ENCODE measurements around the gene C19orf38. TPM values are rescaled to one million over a fixed set of nuclear protein-coding genes. Genes with fewer than 3 reads are reported as not detected.

C19orf38 gene
- total RNA-seq, 2 experiments from 2014 or later = 1.2 to 1.7 TPM

- peaks cover 8% of the 10 kb centered on the region for H3K4me1 Mint-ChIP-seq
- CTCF ChIA-PET = no interaction called here
- H3K36me3 Mint-ChIP-seq = no peaks in the 10 kb centered on the region
- no peak for ATAC-seq
- no peak overlapping the region for H3K27ac Mint-ChIP-seq
- no peaks in the 10 kb centered on the region for H3K27me3 Mint-ChIP-seq
- no peak overlapping the region for H3K4me3 Mint-ChIP-seq
- no peak for DNase-seq
- H3K9me3 Mint-ChIP-seq (ENCODE audit: low read depth) = no peaks in the 10 kb centered on the region
These were observed 46.6 kb downstream of the C19orf38 start for GRCh38 chr19:10894911-10895213.

- H3K36me3 Mint-ChIP-seq = no peaks in the 10 kb centered on the region
- H3K9me3 Mint-ChIP-seq (ENCODE audit: low read depth) = no peaks in the 10 kb centered on the region
- peaks cover 8% of the 10 kb centered on the region for H3K4me1 Mint-ChIP-seq
- no peak for DNase-seq
- no peaks in the 10 kb centered on the region for H3K27me3 Mint-ChIP-seq
- CTCF ChIA-PET = interaction anchor here (1.2 kb wide), 1 partner anchor 37 kb away, joined by 3 read pairs; no protein-coding TSS in a partner anchor
- no peak for ATAC-seq
- H3K27ac Mint-ChIP-seq = no peak overlapping the region
- no peak overlapping the region for H3K4me3 Mint-ChIP-seq
These were observed 47.1 kb downstream of the C19orf38 start for GRCh38 chr19:10895363-10895762.

- no peaks in the 10 kb centered on the region for H3K27me3 Mint-ChIP-seq
- ATAC-seq = no peak
- H3K4me3 Mint-ChIP-seq = no peak overlapping the region
- H3K9me3 Mint-ChIP-seq (ENCODE audit: low read depth) = no peaks in the 10 kb centered on the region
- H3K4me1 Mint-ChIP-seq = peaks cover 8% of the 10 kb centered on the region
- no peak for DNase-seq
- no peaks in the 10 kb centered on the region for H3K36me3 Mint-ChIP-seq
- CTCF ChIA-PET = interaction anchor here (1.2 kb wide), 1 partner anchor 38 kb away, joined by 3 read pairs; no protein-coding TSS in a partner anchor
- H3K27ac Mint-ChIP-seq = no peak overlapping the region
These were observed 47.7 kb downstream of the C19orf38 start for GRCh38 chr19:10895920-10896319.

GRCh38 chr19:10896851-10897526 lies 48.8 kb downstream of the C19orf38 start:
- DNase-seq (no peak), ATAC-seq (peak; percentile 64)
- H3K9me3 Mint-ChIP-seq (ENCODE audit: low read depth) = no peaks in the 10 kb centered on the region
- no peak overlapping the region for H3K27ac Mint-ChIP-seq
- H3K36me3 Mint-ChIP-seq = no peaks in the 10 kb centered on the region
- no peaks in the 10 kb centered on the region for H3K27me3 Mint-ChIP-seq
- H3K4me3 Mint-ChIP-seq = no peak overlapping the region
- CTCF ChIA-PET = interaction anchor here (1.2 kb wide), 1 partner anchor 39 kb away, joined by 3 read pairs; no protein-coding TSS in a partner anchor
- peaks cover 8% of the 10 kb centered on the region for H3K4me1 Mint-ChIP-seq

- Mint-ChIP-seq H3K27me3 (no peaks in the 10 kb centered on the region), H3K4me3 (no peak overlapping the region), H3K4me1 (peaks cover 8% of the 10 kb centered on the region), H3K27ac (no peak overlapping the region), H3K9me3 (ENCODE audit: low read depth) (peaks cover 4% of the 10 kb centered on the region), H3K36me3 (peaks cover 5% of the 10 kb centered on the region)
- CTCF ChIA-PET = no interaction called here
- DNase-seq (no peak), ATAC-seq (no peak)
These were observed 50.4 kb downstream of the C19orf38 start for GRCh38 chr19:10898633-10899032.

- Mint-ChIP-seq H3K27ac (no peak overlapping the region), H3K36me3 (peaks cover 7% of the 10 kb centered on the region), H3K27me3 (no peaks in the 10 kb centered on the region), H3K4me3 (no peak overlapping the region), H3K9me3 (ENCODE audit: low read depth) (peaks cover 4% of the 10 kb centered on the region), H3K4me1 (peaks cover 8% of the 10 kb centered on the region)
- ATAC-seq = no peak
- no peak for DNase-seq
- CTCF ChIA-PET = interaction anchor here (1.2 kb wide), 1 partner anchor 136 kb away, joined by 4 read pairs; no protein-coding TSS in a partner anchor
These were observed 51.0 kb downstream of the C19orf38 start for GRCh38 chr19:10899151-10899653.

GRCh38 chr19:10907925-10908324 lies 59.7 kb downstream of the C19orf38 start:
- H3K27me3 Mint-ChIP-seq = no peaks in the 10 kb centered on the region
- CTCF ChIA-PET = no interaction called here
- ATAC-seq (no peak), DNase-seq (no peak)
- H3K9me3 Mint-ChIP-seq (ENCODE audit: low read depth) = peaks cover 3% of the 10 kb centered on the region
- H3K4me1 Mint-ChIP-seq = no peaks in the 10 kb centered on the region
- no peak overlapping the region for H3K27ac Mint-ChIP-seq
- H3K36me3 Mint-ChIP-seq = peaks cover 6% of the 10 kb centered on the region
- H3K4me3 Mint-ChIP-seq = no peak overlapping the region

- CTCF ChIA-PET = no interaction called here
- Mint-ChIP-seq H3K27ac (no peak overlapping the region), H3K27me3 (no peaks in the 10 kb centered on the region)
These were observed 60.3 kb downstream of the C19orf38 start for GRCh38 chr19:10908380-10908960.

GRCh38 chr19:10911579-10912363 lies 63.6 kb downstream of the C19orf38 start:
- H3K27me3 Mint-ChIP-seq = no peaks in the 10 kb centered on the region
- CTCF ChIA-PET = interaction anchor here (0.7 kb wide), 1 partner anchor 123 kb away, joined by 3 read pairs; no protein-coding TSS in a partner anchor
- H3K27ac Mint-ChIP-seq = no peak overlapping the region
- H3K36me3 Mint-ChIP-seq = peaks cover 2% of the 10 kb centered on the region
- no peak overlapping the region for H3K4me3 Mint-ChIP-seq
- no peak for DNase-seq
- H3K4me1 Mint-ChIP-seq = no peaks in the 10 kb centered on the region
- H3K9me3 Mint-ChIP-seq (ENCODE audit: low read depth) = no peaks in the 10 kb centered on the region
- no peak for ATAC-seq

More at GRCh38 chr19:10908380-10908960, 60.3 kb downstream of the C19orf38 start:
- peaks cover 3% of the 10 kb centered on the region for H3K36me3 Mint-ChIP-seq
- H3K9me3 Mint-ChIP-seq (ENCODE audit: low read depth) = no peaks in the 10 kb centered on the region
- no peaks in the 10 kb centered on the region for H3K4me1 Mint-ChIP-seq
- ATAC-seq (no peak), DNase-seq (no peak)
- no peak overlapping the region for H3K4me3 Mint-ChIP-seq

GRCh38 chr19:10912619-10913018 lies 64.4 kb downstream of the C19orf38 start:
- no peaks in the 10 kb centered on the region for H3K4me1 Mint-ChIP-seq
- no peak for DNase-seq
- H3K27ac Mint-ChIP-seq = no peak overlapping the region

GRCh38 chr19:10913716-10914340 lies 65.6 kb downstream of the C19orf38 start:
- Mint-ChIP-seq H3K4me1 (no peaks in the 10 kb centered on the region), H3K27ac (no peak overlapping the region), H3K9me3 (ENCODE audit: low read depth) (no peaks in the 10 kb centered on the region), H3K27me3 (no peaks in the 10 kb centered on the region), H3K36me3 (peaks cover 2% of the 10 kb centered on the region), H3K4me3 (no peak overlapping the region)
- CTCF ChIA-PET = interaction anchor here (0.9 kb wide), 1 partner anchor 26 kb away, joined by 3 read pairs; no protein-coding TSS in a partner anchor
- no peak for ATAC-seq
- no peak for DNase-seq

More at GRCh38 chr19:10912619-10913018, 64.4 kb downstream of the C19orf38 start:
- Mint-ChIP-seq H3K9me3 (ENCODE audit: low read depth) (no peaks in the 10 kb centered on the region), H3K36me3 (peaks cover 2% of the 10 kb centered on the region), H3K27me3 (no peaks in the 10 kb centered on the region), H3K4me3 (no peak overlapping the region)
- CTCF ChIA-PET = no interaction called here
- no peak for ATAC-seq

GRCh38 chr19:10915130-10916091 lies 67.2 kb downstream of the C19orf38 start:
- Mint-ChIP-seq H3K27ac (no peak overlapping the region), H3K4me3 (no peak overlapping the region), H3K9me3 (ENCODE audit: low read depth) (no peaks in the 10 kb centered on the region), H3K36me3 (peaks cover 2% of the 10 kb centered on the region), H3K27me3 (no peaks in the 10 kb centered on the region), H3K4me1 (no peaks in the 10 kb centered on the region)
- CTCF ChIA-PET = no interaction called here
- ATAC-seq = no peak
- no peak for DNase-seq

Measured in activated CD8-positive, alpha-beta memory T cell treated with anti-CD3 and anti-CD28 coated beads, Interleukin-2, amount 10 ng/mL, durations not matched to agents 7 days and 5 days (primary cell).